ENCODE results near the gene SLC30A5. TPM values are rescaled to one million over a fixed set of nuclear protein-coding genes. Genes with fewer than 3 reads are reported as not detected.

The SLC30A5 gene
- total RNA-seq: 10 to 100 TPM; 42.2 to 75.0 (median 48.0) TPM

- TF ChIP-seq CTCF (IDR thresholded peaks at IDR 0.05; ENCODE audit: low read depth): no peak
Measured at GRCh38 chr5:69093771-69094482, at the start of gene SLC30A5. Gene SLC30A5 (plus strand): TSS chr5:69094014. CDS start chr5:69094256, 242 bp downstream.

GRCh38 chr5:69046375-69046957, 47.3 kb upstream of the SLC30A5 start:
- TF ChIP-seq CTCF (IDR thresholded peaks at IDR 0.05; ENCODE audit: low read depth): no peak

- TF ChIP-seq CTCF (IDR thresholded peaks at IDR 0.05; ENCODE audit: low read depth): no peak
Measured at GRCh38 chr5:69048230-69048629, 45.6 kb upstream of the SLC30A5 start.

GRCh38 chr5:69049151-69049550, 44.7 kb upstream of the SLC30A5 start:
- TF ChIP-seq CTCF (IDR thresholded peaks at IDR 0.05; ENCODE audit: low read depth): no peak

- no peak for TF ChIP-seq CTCF (IDR thresholded peaks at IDR 0.05; ENCODE audit: low read depth)
Measured at GRCh38 chr5:69049796-69050195, 44.0 kb upstream of the SLC30A5 start.

- TF ChIP-seq CTCF (IDR thresholded peaks at IDR 0.05; ENCODE audit: low read depth): no peak
Measured at GRCh38 chr5:69050214-69050613, 43.6 kb upstream of the SLC30A5 start.

GRCh38 chr5:69052181-69052580, 41.6 kb upstream of the SLC30A5 start:
- no peak for TF ChIP-seq CTCF (IDR thresholded peaks at IDR 0.05; ENCODE audit: low read depth)
